AG04449 (cell line): ENCODE data around the gene PPP1R8.

Experiments used
- CTCF ChIA-PET: fragments of 350-600 bp; formaldehyde crosslinking; extraction: SDS; loops from one replicate; lab custom pipeline; 2021; ENCODE audit warnings: antibody characterized with exemption; lab: Yijun Ruan, JAX
- POLR2A ChIA-PET: fragments of 400-600, 350-600 bp; formaldehyde crosslinking; extraction: SDS; loops from one replicate; lab custom pipeline; 2020; ENCODE audit warnings: antibody characterized with exemption, inconsistent platforms; lab: Yijun Ruan, JAX
- DNase-seq: peaks from one replicate; pipeline ENCODE4 v3.0.0-alpha.2; 2010; ENCODE audit warnings: low read depth, low spot score
- H3K4me3 ChIP-seq: 2 replicates; pipeline ENCODE4 v1.5.1; 2011; ENCODE audit warnings: low read depth, mild to moderate bottlenecking, control low read depth, low read length
- TF ChIP-seq, protein P1 (sequence below): IDR thresholded peaks from one replicate; pipeline ENCODE4 v1.5.1; 2011; ENCODE audit warnings: mild to moderate bottlenecking, moderate library complexity, low read length, control low read depth, inconsistent platforms; ENCODE audit not compliant: insufficient read depth; ENCODE audit errors: missing control alignments

Gene PPP1R8

DNA sequence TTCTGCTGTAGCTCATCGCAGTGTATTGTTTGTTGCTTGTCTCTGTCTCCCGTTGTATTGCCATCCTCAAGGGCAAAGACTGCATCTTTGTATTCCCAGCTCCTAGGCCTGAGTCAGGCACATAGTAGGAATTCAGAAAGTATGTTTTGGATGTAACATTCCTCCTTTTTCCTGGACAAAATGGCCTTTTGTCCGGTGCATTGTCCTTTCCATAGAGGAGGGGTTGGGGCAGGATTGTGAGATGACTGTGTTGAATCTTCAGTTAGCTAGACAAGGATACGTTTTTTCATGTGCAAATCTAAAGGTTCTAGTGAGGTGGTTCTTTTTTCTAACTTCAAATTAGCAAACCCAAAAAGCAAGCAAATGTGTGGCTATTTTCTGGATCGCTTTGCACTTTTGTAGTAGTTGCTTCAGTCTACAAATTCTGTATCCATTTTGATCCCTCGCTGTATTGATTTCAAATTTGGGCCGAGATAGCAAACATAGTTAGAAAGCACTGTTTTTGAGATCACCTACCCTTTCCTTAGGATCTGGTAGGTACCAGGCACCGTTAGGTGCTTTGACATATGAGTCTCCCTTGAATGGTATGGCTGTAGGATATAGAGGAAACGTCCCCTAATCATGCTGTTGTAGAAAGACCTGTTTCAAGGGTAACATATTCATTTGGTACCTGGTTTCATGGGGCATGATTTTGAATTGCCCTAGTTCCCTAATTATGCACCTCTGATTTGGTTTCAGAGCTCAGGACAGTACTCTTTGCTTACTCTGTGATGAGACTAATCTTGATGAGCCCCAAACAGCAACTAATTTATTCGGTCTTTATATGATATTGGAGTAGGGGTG lies 1.2 kb downstream of the PPP1R8 start:
- no peak for DNase-seq
- ChIA-PET POLR2A (interaction anchor here (0.7 to 1.5 kb wide), 2 partner anchors 160 to 677 kb away, joined by 3 to 5 read pairs; partner anchors contain the start of gene IFI6), CTCF (interaction anchor here (0.6 to 1.5 kb wide), 6 partner anchors 9 to 259 kb away, joined by 3 to 6 read pairs (median 4); partner anchors contain the start of gene FAM76A)
- H3K4me3 ChIP-seq: peak overlapping the region; percentile 97
- TF ChIP-seq, protein P1, sequence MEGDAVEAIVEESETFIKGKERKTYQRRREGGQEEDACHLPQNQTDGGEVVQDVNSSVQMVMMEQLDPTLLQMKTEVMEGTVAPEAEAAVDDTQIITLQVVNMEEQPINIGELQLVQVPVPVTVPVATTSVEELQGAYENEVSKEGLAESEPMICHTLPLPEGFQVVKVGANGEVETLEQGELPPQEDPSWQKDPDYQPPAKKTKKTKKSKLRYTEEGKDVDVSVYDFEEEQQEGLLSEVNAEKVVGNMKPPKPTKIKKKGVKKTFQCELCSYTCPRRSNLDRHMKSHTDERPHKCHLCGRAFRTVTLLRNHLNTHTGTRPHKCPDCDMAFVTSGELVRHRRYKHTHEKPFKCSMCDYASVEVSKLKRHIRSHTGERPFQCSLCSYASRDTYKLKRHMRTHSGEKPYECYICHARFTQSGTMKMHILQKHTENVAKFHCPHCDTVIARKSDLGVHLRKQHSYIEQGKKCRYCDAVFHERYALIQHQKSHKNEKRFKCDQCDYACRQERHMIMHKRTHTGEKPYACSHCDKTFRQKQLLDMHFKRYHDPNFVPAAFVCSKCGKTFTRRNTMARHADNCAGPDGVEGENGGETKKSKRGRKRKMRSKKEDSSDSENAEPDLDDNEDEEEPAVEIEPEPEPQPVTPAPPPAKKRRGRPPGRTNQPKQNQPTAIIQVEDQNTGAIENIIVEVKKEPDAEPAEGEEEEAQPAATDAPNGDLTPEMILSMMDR: no peak

DNA sequence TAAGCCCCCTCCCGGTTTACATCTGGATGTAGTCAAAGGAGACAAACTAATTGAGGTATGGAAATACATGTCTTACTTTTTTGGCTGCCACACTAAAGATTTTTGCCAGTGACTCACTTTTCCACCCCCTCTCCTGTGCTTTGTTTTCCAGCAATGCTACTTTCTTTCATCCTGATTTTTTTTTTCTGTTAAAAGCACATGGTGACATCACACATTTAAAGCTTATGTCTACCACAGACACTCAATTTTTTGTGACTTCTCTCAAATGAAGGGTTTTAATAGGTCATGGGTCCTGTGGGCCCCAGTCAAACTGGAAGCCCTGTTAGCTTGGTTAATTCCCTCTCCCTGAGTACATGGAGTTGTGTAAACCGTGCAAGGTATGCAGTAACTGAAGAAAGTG lies 2.2 kb downstream of the PPP1R8 start:
- ChIA-PET CTCF (interaction anchor here (0.6 to 1.5 kb wide), 6 partner anchors 8 to 259 kb away, joined by 3 to 4 read pairs (median 3); no protein-coding TSS in a partner anchor), POLR2A (no interaction called here)
- TF ChIP-seq, protein P1: no peak
- no peak for DNase-seq
- H3K4me3 ChIP-seq: no peak overlapping the region

DNA sequence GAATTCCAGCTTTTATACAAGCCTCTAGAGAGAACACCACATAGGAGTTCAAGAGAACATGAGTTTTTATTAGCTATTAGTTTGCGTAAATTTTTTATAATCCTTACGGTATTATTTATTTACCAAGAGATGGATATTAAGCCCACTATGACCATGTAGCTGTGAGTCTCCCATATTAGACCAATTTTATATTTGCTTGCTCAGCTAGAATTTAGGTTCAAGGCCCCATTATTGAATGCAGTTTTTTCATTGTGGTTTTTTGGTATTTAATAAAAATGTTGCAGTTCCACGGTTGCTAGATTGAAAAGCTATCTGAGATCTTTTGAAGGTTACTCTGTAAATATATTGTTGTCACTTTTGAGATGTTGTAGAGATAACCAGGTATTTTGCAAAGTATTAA lies 2.9 kb downstream of the PPP1R8 start:
- CTCF ChIA-PET: interaction anchor here (0.9 to 1.4 kb wide), 5 partner anchors 10 to 164 kb away, joined by 3 to 12 read pairs (median 3); no protein-coding TSS in a partner anchor
- no peak overlapping the region for H3K4me3 ChIP-seq
- TF ChIP-seq, protein P1: no peak
- no peak for DNase-seq
- POLR2A ChIA-PET: no interaction called here

DNA sequence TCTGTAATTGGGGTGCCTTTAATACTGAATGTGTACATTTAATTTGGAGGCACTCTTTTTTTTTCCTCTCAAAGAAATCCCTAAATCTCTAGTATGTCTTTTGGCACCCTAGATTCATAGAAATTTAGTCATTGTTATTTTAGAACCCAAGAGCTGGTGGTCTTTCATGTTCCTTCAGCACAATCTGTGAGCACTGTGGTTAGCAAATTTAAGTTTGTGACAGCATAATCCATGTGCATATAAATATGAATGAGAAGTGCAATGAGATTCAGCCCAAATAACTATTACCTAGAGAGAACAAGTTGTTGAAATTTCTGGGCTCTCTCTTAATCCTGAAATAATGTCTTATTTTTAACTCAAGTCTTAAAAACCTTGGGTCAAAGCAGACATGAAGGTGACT lies 4.5 kb downstream of the PPP1R8 start:
- no peak for DNase-seq
- no peak overlapping the region for H3K4me3 ChIP-seq
- POLR2A ChIA-PET: no interaction called here
- CTCF ChIA-PET: interaction anchor here (0.9 to 1.1 kb wide), 2 partner anchors 23 to 110 kb away, joined by 3 to 4 read pairs; partner anchors contain the start of gene FAM76A
- TF ChIP-seq, protein P1: no peak

DNA sequence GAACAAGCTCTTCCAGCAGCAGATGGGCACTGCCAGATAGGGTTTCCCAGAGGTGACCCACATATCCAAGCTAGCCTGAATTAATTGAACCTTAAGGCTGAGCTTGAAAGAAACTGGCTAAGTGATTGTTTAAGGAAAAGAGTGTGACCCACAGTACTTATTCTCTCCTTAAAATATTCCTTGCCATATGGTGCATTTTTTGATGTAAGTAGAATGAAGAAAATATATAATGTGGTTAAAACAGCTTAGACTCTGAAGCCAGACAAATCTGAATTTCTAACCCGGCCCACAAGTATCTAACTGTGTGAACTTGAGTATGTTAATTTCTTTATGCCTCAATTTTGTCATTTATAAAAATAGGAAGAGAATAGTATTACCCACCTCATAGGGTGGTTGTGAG lies 4.9 kb downstream of the PPP1R8 start:
- no peak overlapping the region for H3K4me3 ChIP-seq
- ChIA-PET CTCF (interaction anchor here (0.8 to 0.9 kb wide), 2 partner anchors 22 to 144 kb away, joined by 3 read pairs; no protein-coding TSS in a partner anchor), POLR2A (no interaction called here)
- no peak for DNase-seq
- TF ChIP-seq, protein P1: no peak

DNA sequence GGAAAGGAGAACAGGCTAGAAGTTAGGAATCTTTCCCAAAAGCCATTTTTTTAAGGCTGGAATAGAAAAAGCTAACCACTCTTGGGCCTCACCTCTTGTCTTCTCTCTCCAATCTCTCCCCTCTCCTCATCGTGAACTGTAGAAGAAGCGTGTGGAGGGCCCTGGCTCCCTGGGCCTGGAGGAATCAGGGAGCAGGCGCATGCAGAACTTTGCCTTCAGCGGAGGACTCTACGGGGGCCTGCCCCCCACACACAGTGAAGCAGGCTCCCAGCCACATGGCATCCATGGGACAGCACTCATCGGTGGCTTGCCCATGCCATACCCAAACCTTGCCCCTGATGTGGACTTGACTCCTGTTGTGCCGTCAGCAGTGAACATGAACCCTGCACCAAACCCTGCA lies 19.4 kb downstream of the PPP1R8 start:
- POLR2A ChIA-PET: no interaction called here
- no peak overlapping the region for H3K4me3 ChIP-seq
- no peak for DNase-seq
- TF ChIP-seq, protein P1: no peak
- CTCF ChIA-PET: interaction anchor here (1.6 to 3.1 kb wide), 2 partner anchors 8 to 180 kb away, joined by 6 to 17 read pairs; no protein-coding TSS in a partner anchor
